NCI-H2227 (cell line): ENCODE data around the gene WIPF2.
A peak's percentile ranks its signal among the peaks of the same experiment; 100 is the strongest.
"Not testable (repeated sequence)": the region's sequence is repeated elsewhere in the genome, so short reads cannot be mapped to it uniquely, and the experiment has no call there.

Experiments used
- DNase-seq: peaks from one replicate; lab custom pipeline; 2025; ENCODE audit not compliant: unreplicated experiment; lab: John Stamatoyannopoulos, UW

The WIPF2 gene

DNA sequence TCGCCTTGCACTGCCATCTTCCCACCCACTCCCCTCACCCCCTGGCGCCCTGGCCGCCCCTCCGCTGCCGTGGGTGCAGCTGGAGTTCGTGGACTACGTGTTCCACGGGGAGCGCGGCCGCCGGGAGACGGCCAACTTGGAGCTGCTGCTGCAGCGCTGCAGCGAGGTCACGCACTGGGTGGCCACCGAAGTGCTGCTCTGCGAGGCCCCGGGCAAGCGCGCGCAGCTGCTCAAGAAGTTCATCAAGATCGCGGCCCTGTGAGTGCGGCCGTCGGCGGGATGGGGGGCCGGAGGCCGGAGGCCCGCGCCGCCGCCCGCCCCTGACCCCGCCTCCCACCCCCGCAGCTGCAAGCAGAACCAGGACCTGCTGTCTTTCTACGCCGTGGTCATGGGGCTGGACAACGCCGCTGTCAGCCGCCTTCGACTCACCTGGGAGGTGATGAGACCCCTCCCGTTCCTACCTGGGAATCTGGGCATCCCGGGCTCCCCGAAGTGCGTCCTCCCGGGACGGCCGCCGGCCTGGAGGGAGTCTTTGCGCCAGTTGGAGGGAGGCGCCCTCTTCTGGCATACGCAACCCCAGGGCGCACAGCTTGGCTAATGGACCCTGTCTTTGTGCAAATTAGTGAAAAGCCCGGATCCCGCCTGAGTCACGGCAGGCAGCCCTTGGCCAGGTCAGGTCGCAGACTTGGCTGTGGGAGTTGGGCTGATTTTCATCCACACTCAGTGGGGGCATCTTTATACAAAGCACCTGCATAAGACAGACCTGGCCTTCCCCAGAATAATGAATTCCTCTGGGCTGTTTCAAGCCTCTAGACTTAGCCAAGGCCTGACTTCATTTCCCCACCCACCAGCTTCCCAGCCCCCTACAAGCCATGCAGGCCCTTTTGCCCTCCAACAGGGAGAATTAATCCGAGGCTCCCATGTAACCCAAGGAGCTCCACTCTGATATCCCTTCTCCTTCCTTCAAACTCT, 27.6 kb upstream of the WIPF2 start:
- peak; percentile 52 for DNase-seq

DNA sequence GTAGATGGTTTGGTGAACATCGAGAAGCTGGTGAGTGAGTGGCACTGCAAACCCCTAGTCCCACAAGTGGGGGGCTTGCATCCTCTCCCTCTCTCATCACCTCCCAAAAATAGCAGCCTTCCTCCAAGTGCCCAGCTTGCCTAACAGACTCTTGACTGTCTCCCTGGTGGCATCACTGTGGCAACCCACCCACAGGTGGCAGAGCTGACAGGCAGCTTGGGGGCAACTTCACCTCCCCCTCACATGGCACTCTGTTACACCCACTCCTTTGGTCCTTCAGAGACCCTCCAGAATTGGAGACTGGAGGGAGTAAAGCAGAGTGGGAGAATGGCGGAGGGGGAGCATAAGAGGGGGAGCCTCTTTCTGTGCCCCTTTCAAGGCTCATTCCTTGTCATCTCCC, 26.1 kb upstream of the WIPF2 start:
- DNase-seq: no peak

DNA sequence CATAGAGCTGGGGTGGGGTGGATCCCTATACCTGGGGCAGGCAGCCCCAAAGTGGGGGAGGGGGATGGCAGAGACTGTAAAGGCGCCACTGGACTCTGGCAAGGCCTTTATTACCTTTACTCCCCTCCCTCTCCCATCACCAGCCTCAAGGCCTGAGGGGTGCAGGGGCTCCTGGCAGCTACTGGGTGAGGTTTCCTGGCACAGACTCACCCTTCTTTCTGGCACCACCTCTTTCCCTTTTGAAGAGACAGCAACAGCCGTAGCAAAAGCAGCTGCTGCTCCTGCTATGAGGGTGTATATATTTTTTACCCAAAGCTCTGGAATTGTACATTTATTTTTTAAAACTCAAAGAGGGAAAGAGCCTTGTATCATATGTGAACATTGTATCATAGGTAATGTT, 24.3 kb upstream of the WIPF2 start:
- no peak for DNase-seq

DNA sequence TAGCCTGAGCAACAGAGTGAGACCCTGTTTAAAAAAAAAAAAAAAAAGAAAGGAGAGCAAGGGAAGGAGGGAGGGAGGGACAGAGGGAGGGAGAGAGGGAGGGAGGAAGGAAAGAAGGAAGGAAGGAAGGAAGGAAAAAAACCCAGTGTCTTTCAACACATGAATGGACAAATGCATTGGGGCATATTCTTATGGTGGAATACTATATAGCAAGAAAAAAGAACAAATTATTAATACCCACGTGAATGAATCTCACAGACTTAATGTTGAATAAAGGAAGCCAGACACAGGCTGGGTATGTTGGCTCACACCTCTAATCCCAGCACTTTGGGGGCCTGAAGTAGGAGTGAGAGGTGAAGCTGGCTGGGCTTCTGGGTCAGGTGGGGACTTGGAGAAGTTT, 21.6 kb upstream of the WIPF2 start:
- DNase-seq: no peak

DNA sequence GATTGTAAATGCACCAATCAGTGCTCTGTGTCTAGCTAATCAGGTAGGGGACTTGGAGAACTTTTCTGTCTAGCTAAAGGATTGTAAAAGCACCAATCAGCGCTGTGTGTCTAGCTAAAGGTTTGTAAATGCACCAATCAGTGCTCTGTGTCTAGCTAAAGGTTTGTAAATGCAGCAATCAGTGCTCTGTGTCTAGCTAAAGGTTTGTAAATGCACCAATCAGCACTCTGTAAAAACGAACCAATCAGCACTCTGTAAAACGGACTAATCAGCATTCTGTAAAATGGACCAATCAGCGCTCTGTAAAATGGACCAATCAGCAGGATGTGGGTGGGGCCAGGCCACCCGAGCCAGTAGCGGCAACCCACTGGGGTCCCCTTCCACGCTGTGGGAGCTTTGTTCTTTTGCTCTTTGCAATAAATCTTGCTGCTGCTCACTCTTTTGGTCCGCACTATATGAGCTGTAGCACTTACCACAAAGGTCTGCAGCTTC, 21.1 kb upstream of the WIPF2 start:
- not testable (repeated sequence) for DNase-seq

DNA sequence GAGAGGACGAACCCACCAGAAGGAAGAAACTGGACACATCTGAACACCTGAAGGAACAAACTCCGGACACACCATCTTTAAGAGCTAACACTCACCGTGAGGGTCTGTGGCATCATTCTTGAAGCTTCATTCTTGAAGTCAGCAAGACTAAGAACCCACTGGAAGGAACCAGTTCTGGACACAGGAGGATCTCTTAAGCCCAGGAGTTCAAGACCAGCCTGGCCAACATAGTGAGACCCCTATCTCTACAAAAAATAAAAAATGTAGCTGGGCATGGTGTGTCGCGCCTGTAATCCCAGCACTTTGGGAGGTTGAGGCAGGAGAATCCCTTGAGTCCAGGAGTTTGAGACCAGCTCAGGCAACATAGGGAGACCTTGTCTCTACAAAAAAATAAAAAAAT, 20.5 kb upstream of the WIPF2 start:
- DNase-seq: no peak

DNA sequence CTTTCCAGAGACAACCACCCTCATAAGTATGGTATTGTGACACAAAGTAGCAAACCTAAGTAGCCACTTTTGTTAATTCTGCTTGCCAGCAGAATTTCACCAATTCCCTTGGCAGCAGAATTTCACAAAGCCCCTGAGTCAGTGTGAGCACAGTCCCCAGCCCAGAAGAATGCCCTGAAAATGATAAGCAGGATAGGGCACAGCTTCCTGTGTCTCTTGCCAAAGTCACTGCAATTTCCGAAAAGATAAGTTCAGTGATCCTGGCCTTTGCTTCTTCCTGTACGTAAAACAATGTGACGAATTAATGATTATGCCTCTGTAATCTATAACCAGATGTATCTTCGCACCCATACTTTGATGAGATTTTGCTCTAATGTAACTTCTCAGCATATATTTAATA, 16.0 kb upstream of the WIPF2 start:
- no peak for DNase-seq

DNA sequence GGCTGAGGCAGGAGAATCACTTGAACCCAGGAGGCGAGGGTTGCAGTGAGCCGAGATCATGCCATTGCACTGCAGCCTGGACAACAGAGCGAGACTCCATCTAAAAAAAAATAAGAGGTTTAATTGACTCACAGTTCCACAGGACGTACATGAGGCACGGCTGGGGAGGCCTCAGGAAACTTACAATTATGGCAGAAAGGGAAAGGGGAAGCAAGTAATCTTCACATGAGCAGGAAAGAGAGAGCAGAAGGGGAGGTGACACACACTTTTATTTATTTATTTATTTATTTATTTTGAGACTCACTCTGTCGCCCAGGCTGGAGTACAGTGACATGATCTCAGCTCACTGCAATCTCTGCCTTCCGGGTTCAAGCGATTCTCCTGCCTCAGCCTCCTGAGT, 12.9 kb upstream of the WIPF2 start:
- not testable (repeated sequence) for DNase-seq

DNA sequence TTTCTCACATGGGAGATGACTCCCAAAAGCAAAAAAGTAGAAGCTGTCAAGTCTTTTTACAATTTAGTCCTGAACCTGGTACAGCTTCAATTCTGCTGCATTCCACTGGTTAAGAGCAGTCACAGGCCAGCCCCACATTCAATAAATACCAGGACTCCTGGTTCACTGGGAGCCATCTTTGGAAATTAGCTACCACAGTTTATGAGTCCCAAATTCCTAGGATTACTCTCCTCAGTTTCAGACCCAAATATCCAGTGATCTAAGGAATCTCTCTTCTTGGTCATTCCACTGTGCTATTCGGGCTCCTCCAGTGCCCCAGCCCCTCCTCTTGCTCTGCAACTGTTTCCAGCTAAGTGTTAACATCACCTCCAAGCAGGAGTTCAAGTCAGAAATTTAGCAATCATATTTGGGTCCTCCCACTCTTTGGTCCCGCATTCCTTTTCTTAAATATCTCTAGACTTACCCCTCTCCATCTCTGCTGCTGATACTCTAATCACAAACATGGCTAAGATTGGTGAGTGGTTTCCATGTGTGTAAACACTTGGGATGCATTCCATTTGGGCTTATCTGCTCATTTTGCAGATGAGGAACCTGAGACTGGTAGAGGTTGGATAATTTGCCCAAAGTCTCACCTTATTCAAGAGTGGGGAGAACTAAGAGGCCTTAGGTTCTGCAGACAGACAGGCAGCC, 9.6 kb upstream of the WIPF2 start:
- no peak for DNase-seq

DNA sequence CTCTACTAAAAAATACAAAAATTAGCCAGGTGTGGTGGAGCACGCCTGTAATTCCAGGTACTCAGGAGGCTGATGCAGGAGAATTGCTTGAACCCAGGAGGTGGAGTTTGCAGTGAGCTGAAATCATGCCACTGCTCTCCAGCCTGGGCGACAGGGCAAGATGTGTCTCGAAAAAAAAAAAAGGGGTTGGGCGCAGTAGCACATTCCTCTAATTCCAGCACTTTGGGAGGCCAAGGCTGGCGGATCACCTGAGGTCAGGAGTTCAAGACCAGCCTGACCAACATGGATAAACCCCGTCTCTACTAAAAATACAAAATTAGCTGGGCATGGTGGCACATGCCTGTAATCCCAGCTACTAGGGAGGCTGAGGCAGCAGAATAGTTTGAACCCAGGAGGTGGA, 5.2 kb upstream of the WIPF2 start:
- DNase-seq: not testable (repeated sequence)

DNA sequence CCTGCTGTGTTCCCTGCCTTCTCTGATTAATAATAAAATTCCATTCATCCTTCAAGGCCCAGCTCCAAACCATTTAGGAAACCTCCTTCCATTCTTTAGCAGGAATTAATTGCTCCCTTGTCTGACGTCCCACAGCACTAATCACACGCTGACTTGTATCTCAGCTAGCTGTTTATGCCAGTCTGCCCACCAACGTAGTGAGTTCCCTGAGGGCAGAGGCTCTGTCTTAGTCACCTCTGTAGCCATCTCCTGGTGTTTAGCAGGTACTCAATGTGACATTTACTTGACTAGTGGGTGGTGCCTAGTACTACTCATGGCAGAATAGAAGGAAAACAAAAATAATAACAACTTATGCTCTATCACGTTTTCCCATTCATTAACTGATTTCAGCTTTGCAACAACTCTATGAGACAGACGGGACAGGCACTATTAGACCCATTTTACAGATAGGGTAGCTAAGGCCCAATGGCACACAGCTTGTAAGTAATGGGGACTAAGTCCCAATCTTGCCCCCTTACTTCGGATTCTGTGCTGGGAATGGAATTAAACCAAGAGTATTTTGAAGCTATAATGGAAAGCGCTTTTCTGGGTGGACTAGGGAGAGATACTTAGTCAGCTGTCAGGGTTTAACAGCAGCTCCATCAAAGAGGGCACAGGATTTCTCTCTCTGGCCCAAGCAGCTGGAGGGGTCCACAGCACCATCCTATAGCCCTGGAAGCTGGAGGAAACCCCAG, 931 bp upstream of the WIPF2 start:
- DNase-seq: no peak

DNA sequence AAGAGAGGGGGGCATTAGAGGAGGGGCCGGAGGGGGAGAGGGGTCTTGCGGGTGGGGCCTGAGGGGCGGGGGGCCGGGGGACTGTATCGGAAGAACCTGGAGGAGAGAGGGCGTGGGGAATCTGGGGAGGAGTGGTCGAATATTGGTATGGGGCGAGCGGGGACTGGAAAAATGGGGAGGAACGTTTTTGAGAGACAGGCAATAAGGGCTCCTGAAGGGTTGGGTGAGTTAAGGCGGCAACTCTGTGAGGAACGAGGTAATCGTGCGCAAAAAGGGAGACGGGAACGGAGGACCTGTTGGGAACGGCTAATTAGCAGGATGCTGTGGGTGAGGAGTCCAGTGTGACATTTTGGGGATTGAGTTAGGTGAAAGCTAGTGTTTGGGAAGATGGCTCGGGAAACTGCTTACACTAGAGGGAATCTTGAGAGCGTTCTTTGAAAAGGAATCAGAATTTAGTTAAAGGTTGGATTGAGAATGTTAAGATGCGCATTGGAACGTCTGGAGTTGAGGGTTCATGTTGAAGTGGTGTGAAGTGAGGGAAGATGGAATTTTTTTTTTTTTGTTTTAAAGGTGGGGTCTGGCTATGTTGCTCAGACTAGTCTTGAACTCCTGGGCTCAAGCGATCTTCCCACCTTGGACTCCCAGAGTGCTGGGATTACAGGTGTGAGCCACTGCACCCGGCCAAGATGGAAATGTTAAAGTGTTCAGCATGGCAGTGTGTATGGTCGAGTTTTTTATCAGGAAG, 662 bp downstream of the WIPF2 start:
- peak; percentile 89 for DNase-seq

DNA sequence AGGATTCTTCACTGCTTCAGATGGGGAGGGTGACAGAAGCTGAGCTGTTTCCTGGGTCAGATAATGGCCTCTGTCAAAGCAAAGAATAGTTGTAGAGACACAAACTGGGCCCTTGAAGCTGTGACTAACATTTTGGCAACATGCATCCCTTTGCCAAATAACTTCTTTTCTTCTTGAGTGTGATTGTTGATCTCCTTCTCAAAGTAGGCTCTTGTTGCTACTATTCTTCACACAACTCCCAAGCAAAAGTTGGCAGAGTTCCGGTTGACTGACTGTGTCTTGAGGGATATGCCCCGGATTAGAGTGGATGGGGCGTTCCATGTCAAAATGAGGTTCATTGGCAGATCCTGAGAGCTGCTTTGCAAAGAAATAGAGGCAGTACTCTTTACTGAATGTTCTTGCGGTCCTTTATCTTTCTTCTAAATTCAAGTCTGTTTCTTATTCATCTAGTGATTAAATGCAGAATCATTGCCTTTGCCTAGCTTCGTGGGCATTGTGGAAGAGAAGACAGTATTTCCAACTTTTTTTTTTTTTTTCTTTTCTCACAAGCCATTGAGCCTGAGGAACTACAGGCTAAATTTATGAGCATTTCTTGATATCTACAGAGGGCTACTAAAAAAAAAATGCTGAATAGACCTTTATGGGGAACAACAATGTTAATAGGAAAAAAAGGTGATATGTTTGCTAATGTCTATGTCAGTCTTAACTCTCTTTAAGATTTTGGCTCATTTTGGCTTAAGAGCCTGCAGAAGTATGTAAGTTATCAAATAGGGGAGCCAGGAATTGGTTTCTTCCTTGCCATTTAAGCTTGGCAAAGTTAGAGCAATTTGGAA, 5.8 kb downstream of the WIPF2 start:
- DNase-seq: no peak

DNA sequence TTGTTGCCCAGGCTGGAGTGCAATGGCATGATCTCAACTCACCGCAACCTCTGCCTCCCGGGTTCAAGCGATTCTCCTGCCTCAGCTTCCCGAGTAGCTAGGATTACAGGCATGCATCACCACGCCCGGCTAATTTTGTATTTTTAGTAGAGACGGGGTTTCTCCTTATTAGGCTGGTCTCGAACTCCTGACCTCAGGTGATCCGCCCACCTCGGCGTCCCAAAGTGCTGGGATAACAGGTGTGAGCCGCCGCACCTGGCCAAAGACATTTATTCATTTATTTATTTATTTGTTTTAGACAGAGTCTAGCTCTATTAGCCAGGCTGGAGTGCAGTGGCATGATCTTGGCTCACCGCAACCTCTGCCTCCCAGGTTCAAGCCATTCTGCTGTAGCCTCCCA, 10.0 kb downstream of the WIPF2 start:
- DNase-seq: not testable (repeated sequence)

DNA sequence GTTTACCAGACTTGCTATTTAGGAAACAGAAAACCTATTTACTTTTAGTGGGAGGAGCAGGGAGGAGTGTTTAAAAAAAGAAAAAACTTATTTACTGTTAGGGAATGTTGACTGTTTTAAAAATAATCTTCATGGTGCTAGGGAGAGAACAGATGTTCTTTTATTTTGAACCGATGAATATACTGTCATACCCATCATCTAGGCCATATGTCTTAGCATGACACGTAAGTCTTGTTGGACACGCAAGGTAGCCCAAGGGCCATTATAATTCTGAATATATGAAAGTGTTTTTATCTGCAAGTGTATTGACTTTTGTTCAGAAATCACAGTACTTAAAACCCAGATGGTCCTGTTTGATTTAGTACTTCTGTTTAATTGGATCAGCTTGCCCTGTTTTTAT, 11.6 kb downstream of the WIPF2 start:
- no peak for DNase-seq

DNA sequence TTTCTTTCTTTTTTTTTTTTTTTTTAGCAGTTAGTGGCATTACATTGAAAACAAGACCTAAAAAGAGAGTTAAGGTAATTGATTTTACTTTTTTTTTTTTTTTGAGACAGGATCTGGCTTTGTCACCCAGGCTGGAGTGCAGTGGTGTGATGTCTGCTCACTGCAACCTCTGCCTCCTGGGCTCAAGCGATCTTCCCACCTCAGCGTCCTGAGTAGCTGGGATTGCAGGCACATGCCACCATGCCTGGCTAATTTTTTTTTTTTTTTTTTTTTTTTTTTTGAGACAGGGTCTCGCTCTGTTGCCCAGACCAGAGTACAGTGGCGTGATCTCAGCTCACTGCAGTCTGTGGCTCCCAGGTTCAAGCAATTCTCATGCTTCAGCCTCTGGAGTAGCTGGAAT, 12.8 kb downstream of the WIPF2 start:
- not testable (repeated sequence) for DNase-seq

DNA sequence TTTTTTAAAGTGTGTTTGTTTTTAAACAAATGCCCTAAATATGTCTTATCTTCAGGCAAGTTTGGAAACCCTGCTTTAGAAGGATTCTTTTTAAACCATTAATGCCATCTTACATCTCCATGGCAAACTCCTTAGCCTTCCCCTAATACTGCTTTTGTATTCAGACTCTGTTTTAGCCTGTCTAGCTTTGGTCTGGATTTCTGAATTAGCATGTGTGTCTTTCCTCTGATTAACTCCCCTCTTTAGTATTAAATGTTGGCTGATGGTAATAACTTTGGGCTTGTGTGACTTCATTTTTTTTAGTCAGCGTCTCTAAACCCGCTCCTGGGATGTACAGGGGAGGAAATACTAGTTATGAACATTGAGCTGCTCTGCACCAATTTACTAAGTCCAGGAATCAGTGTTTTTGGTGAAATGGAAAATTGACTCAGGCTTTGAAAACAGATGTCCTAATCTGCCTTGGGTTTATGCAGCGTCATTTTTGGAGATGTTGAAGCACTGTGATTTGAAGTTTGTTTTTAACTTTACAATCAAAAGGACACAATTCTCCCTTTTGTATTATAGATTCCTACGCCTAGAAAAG, 22.2 kb downstream of the WIPF2 start:
- no peak for DNase-seq

DNA sequence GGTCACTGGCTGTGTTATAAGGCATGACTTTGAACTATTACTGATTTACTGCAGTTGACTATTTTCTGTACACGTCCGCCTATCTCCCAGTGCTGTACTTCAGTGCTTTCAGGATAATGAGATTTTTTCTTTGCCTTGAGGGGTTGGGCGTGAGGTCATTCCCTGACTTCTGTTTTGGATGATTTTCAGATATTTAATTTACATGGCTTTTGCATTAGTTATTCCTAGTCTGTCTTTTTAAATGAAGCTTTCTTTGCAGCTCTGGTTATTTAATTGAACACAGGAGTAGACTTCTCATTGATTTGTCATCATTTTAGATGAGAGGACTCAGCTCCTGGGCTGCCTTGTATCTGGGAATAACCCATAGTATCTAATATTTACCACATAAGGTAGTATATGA, 23.7 kb downstream of the WIPF2 start:
- DNase-seq: no peak

DNA sequence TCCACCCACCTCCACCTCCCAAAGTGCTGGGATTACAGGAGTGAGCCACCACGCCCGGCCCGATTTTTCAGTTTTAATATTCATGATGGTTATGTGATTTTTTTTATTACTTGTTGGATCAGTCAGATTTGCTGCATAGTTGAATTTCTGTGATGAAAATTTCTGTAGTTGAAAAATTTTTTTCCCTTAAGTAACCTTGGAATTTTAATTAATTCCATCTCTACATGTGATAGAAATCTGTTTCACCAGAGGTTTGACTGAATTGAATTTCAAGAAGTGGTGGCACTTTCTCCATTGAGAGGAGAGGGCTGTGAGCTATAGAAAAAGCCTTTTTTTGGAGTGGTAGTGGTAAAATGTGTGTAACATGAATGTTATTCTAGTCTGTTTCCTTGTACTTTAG, 24.7 kb downstream of the WIPF2 start:
- DNase-seq: no peak

DNA sequence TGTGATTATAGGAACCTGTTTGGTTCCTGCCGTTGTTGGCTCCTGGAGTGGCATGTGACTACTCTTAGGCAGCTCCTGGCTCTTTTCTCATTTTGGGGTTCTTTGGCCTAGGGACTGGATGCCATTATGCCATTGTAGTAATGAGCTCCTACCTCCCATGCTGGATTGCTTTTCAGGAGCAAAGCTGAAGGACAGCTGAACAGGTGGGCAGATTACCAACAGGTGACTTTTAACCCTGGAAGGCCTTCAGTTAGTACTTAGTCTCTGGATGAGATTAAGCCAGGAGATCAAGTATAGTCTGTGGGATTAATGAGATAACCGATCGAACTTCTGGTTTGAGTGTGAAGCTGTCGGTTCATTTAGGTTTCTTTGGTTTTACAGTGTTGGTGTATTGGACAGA, 25.2 kb downstream of the WIPF2 start:
- no peak for DNase-seq
